WTC11 (cell line): ENCODE results near the gene CCDC170. TPM values are rescaled to one million over a fixed set of nuclear protein-coding genes. Genes with fewer than 3 reads are reported as not detected.
"Not testable (repeated sequence)": the region's sequence is repeated elsewhere in the genome, so short reads cannot be mapped to it uniquely, and the experiment has no call there.

Source experiments
- ATAC-seq: fragments of 200-7000 bp; cut with Tn5 transposase; 2 replicates; pipeline ENCODE4 v1.10.0; 2021; ENCODE audit warnings: mild to moderate bottlenecking, moderate library complexity
- CTCF ChIA-PET: fragments of 300-600 bp; sonication (Branson Sonifier 250); formaldehyde crosslinking; loops from one replicate; lab custom pipeline; 2021; ENCODE audit warnings: antibody characterized with exemption; lab: Charles Lee
- POLR2A ChIA-PET: fragments of 350-600 bp; sonication (Branson Sonifier 250); formaldehyde crosslinking; loops from one replicate; lab custom pipeline; 2021; ENCODE audit warnings: antibody characterized with exemption; lab: Charles Lee
- DNase-seq: peaks from one replicate; pipeline ENCODE4 v3.0.0; 2021; ENCODE audit warnings: low spot score
- H3K27ac Mint-ChIP-seq: 2 replicates; pipeline ENCODE4 v1.8.0; 2021; ENCODE audit warnings: mixed read lengths
- H3K27me3 Mint-ChIP-seq: 2 replicates; pipeline ENCODE4 v1.8.0; 2021; ENCODE audit warnings: low read depth, mild to moderate bottlenecking, moderate library complexity, mixed read lengths
- H3K36me3 Mint-ChIP-seq: 2 replicates; pipeline ENCODE4 v1.8.0; 2021; ENCODE audit warnings: mixed read lengths
- H3K4me1 Mint-ChIP-seq: 2 replicates; pipeline ENCODE4 v1.8.0; 2022; ENCODE audit warnings: mixed read lengths
- H3K4me3 Mint-ChIP-seq: 2 replicates; pipeline ENCODE4 v1.8.0; 2021; ENCODE audit warnings: mild to moderate bottlenecking, moderate library complexity, mixed read lengths
- H3K9me3 Mint-ChIP-seq: 2 replicates; pipeline ENCODE4 v1.8.0; 2021; ENCODE audit warnings: mixed read lengths
- CDX4 ChIP-seq: fragments of 250-450 bp; sonication (Bioruptor Pico); IDR thresholded peaks from 2 replicates; pipeline ENCODE4 v1.9.0; 2021; ENCODE audit warnings: moderate library complexity, mild to moderate bottlenecking, inconsistent platforms, borderline replicate concordance
- ESRRA ChIP-seq: sonication (generic); formaldehyde crosslinking; IDR thresholded peaks from 2 replicates; pipeline ENCODE4 v1.8.1; 2022; ENCODE audit warnings: mild to moderate bottlenecking, missing genetic modification reagents, borderline replicate concordance
- FOXP1 ChIP-seq: sonication (generic); formaldehyde crosslinking; IDR thresholded peaks from 2 replicates; pipeline ENCODE4 v1.8.0; 2022; ENCODE audit warnings: missing genetic modification reagents, mild to moderate bottlenecking, moderate library complexity, borderline replicate concordance
- GRHL2 ChIP-seq: fragments of 250-450 bp; sonication (Bioruptor Pico); IDR thresholded peaks from 2 replicates; pipeline ENCODE4 v1.8.0; 2022; ENCODE audit warnings: mild to moderate bottlenecking, moderate library complexity; ENCODE audit not compliant: insufficient replicate concordance, severe bottlenecking
- HMGA2 ChIP-seq: fragments of 250-450 bp; sonication (Bioruptor Pico); IDR thresholded peaks from 2 replicates; pipeline ENCODE4 v1.4.0; 2021; ENCODE audit warnings: mild to moderate bottlenecking, moderate library complexity
- OVOL2 ChIP-seq: fragments of 250-450 bp; sonication (Bioruptor Pico); IDR thresholded peaks from 2 replicates; pipeline ENCODE4 v1.9.0; 2021; ENCODE audit warnings: mild to moderate bottlenecking, borderline replicate concordance
- SOX15 ChIP-seq: fragments of 250-450 bp; sonication (Bioruptor Pico); IDR thresholded peaks from 2 replicates; pipeline ENCODE4 v1.9.0; 2021; ENCODE audit warnings: mild to moderate bottlenecking
- TCF7 ChIP-seq: sonication (generic); formaldehyde crosslinking; IDR thresholded peaks from 2 replicates; pipeline ENCODE4 v1.8.0; 2022; ENCODE audit warnings: mild to moderate bottlenecking, low read depth, missing genetic modification reagents, moderate library complexity
- ZNF281 ChIP-seq: sonication (generic); formaldehyde crosslinking; IDR thresholded peaks from 2 replicates; pipeline ENCODE4 v1.8.0; 2023; ENCODE audit warnings: mild to moderate bottlenecking, missing genetic modification reagents
- ZNF416 ChIP-seq: fragments of 250-450 bp; sonication (Bioruptor Pico); IDR thresholded peaks from 2 replicates; pipeline ENCODE4 v1.9.0; 2021; ENCODE audit warnings: mild to moderate bottlenecking, inconsistent platforms
- ZNF532 ChIP-seq: fragments of 250-450 bp; sonication (Bioruptor Pico); IDR thresholded peaks from 2 replicates; pipeline ENCODE4 v1.9.0; 2021; ENCODE audit warnings: mild to moderate bottlenecking, borderline replicate concordance
- total RNA-seq: library from RNA; stranded (reverse); gene quantifications from 3 replicates; pipeline ENCODE4 v1.2.3, GENCODE V29; 2021
- TF ChIP-seq, protein P1 (sequence below): fragments of 250-450 bp; sonication (Bioruptor Pico); conservative IDR thresholded peaks from 2 replicates; pipeline ENCODE4 v1.9.0; 2021; ENCODE audit warnings: mild to moderate bottlenecking
- TF ChIP-seq, protein P2 (sequence below): sonication (generic); formaldehyde crosslinking; IDR thresholded peaks from 2 replicates; pipeline ENCODE4 v1.8.1; 2023; ENCODE audit warnings: mild to moderate bottlenecking, missing genetic modification reagents
- TF ChIP-seq, protein P3 (sequence below): sonication (generic); formaldehyde crosslinking; IDR thresholded peaks from 2 replicates; pipeline ENCODE4 v1.8.1; 2023; ENCODE audit warnings: mild to moderate bottlenecking, missing genetic modification reagents
- TF ChIP-seq, protein P4 (sequence below): sonication (generic); formaldehyde crosslinking; IDR thresholded peaks from 2 replicates; pipeline ENCODE4 v1.8.0; 2022; ENCODE audit warnings: mild to moderate bottlenecking, missing genetic modification reagents

CCDC170 gene
- total RNA-seq, 1 experiment from 2014 or later, result 0.26 TPM

GRCh38 chr6:151448623-151449022 is 45.2 kb upstream of the CCDC170 start:
- DNase-seq (no peak), ATAC-seq (no peak)
- ChIA-PET POLR2A (no interaction called here), CTCF (no interaction called here)
- no peak for TF ChIP-seq HMGA2 (CRISPR knock-in tag)
- no peaks in the 10 kb centered on the region for H3K9me3 Mint-ChIP-seq
- no peaks in the 10 kb centered on the region; the same call in 1 of the 2 replicates for H3K27me3 Mint-ChIP-seq
- peaks cover 6% of the 10 kb centered on the region for H3K4me1 Mint-ChIP-seq
- peak overlapping the region; percentile 69 for H3K27ac Mint-ChIP-seq
- peaks cover 5% of the 10 kb centered on the region for H3K36me3 Mint-ChIP-seq
- no peak overlapping the region for H3K4me3 Mint-ChIP-seq

DNA sequence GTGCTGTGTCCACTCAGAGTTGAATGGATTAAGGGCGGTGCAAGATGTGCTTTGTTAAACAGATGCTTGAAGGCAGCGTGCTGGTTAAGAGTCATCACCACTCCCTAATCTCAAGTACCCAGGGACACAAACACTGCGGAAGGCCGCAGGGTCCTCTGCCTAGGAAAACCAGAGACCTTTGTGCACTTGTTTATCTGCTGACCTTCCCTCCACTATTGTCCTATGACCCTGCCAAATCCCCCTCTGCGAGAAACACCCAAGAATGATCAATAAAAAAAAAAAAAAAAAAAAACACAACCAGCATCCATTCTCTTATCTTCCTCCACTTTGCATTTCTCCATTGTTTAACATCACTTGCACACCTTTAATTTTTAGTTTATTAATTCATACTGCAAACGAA is 42.9 kb upstream of the CCDC170 start:
- POLR2A ChIA-PET, result interaction anchor here (1.3 kb wide), 1 partner anchor 8 kb away, joined by 5 read pairs; no protein-coding TSS in a partner anchor
- not testable (repeated sequence) for H3K9me3 Mint-ChIP-seq, ATAC-seq, H3K27me3 Mint-ChIP-seq, H3K36me3 Mint-ChIP-seq, DNase-seq
- H3K27ac Mint-ChIP-seq, result peak overlapping the region; percentile 98
- CTCF ChIA-PET, result interaction anchor here (0.9 kb wide), 1 partner anchor 139 kb away, joined by 3 read pairs; no protein-coding TSS in a partner anchor
- H3K4me3 Mint-ChIP-seq, result peak overlapping the region; percentile 96
- peaks cover 23% of the 10 kb centered on the region for H3K4me1 Mint-ChIP-seq

DNA sequence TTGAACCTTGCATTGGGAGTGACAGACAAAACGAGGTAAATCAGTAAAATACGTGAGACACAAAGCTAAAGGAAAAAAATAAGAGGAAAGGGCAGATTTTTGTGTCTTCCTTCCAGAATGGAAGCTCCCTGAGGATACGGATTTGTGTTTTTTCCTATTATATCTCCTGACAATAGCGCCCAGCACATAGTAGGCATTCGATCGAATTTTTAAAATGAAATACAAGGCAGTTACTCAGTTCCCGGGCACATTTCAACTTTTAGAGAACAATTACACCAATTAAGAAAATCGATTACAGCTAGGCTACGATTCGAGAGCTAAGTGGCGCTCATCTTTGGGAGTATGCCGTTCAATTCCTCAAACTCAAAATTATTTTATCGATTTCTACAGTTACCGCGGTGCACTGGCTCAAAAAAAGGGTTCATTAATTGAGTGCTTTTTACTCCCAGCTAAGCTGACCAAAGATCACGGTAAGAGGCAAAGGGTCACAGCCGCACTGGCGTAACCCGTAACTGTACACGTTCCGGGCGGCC is 42.3 kb upstream of the CCDC170 start:
- H3K9me3 Mint-ChIP-seq, result no peaks in the 10 kb centered on the region
- DNase-seq, result no peak
- POLR2A ChIA-PET, result interaction anchor here (0.7 to 1.3 kb wide), 2 partner anchors 9 to 837 kb away, joined by 3 to 5 read pairs; no protein-coding TSS in a partner anchor
- TF ChIP-seq OVOL2, result no peak
- no peak for TF ChIP-seq TCF7 (CRISPR knock-in tag)
- no peak for TF ChIP-seq ESRRA (CRISPR knock-in tag)
- no peak for TF ChIP-seq ZNF532
- TF ChIP-seq GRHL2, result no peak
- no peak for TF ChIP-seq SOX15
- no peak for TF ChIP-seq FOXP1
- TF ChIP-seq, protein P1, sequence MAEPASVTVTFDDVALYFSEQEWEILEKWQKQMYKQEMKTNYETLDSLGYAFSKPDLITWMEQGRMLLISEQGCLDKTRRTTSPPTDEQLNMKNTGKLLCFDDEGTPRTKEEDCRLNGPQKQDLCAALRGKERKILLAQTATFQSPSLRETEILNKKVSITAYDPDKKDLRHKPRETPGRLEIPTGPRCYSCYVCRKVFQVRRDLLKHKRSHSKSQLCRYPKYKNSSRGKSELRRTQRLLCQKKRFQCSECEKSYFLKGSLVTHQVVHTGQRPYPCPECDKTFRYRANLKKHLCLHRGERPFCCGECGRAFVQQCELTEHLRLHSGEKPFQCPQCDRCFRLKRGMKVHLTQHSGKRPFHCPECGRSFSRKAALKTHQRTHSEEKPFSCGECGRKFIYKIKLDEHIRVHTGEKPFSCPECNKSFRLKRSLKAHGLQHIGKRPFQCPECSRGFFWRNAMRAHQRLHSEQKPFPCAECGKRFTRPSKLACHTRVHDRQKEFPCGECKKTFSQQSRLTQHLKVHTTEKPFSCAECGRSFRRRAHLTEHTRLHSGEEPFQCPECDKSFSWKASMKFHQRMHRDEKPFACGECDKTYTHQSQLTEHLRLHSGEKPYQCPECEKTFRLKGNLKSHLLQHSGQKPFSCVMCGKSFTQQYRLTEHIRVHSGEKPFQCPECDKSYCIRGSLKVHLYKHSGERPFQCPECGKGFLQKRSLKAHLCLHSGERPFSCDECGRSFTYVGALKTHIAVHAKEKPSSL (CRISPR knock-in tag), result no peak
- TF ChIP-seq ZNF416 (CRISPR knock-in tag), result no peak
- TF ChIP-seq, protein P2, sequence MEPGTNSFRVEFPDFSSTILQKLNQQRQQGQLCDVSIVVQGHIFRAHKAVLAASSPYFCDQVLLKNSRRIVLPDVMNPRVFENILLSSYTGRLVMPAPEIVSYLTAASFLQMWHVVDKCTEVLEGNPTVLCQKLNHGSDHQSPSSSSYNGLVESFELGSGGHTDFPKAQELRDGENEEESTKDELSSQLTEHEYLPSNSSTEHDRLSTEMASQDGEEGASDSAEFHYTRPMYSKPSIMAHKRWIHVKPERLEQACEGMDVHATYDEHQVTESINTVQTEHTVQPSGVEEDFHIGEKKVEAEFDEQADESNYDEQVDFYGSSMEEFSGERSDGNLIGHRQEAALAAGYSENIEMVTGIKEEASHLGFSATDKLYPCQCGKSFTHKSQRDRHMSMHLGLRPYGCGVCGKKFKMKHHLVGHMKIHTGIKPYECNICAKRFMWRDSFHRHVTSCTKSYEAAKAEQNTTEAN (CRISPR knock-in tag), result no peak
- no peak for TF ChIP-seq CDX4
- TF ChIP-seq, protein P3, sequence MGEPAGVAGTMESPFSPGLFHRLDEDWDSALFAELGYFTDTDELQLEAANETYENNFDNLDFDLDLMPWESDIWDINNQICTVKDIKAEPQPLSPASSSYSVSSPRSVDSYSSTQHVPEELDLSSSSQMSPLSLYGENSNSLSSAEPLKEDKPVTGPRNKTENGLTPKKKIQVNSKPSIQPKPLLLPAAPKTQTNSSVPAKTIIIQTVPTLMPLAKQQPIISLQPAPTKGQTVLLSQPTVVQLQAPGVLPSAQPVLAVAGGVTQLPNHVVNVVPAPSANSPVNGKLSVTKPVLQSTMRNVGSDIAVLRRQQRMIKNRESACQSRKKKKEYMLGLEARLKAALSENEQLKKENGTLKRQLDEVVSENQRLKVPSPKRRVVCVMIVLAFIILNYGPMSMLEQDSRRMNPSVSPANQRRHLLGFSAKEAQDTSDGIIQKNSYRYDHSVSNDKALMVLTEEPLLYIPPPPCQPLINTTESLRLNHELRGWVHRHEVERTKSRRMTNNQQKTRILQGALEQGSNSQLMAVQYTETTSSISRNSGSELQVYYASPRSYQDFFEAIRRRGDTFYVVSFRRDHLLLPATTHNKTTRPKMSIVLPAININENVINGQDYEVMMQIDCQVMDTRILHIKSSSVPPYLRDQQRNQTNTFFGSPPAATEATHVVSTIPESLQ (CRISPR knock-in tag), result no peak
- no peak for TF ChIP-seq ZNF281 (CRISPR knock-in tag)
- TF ChIP-seq, protein P4, sequence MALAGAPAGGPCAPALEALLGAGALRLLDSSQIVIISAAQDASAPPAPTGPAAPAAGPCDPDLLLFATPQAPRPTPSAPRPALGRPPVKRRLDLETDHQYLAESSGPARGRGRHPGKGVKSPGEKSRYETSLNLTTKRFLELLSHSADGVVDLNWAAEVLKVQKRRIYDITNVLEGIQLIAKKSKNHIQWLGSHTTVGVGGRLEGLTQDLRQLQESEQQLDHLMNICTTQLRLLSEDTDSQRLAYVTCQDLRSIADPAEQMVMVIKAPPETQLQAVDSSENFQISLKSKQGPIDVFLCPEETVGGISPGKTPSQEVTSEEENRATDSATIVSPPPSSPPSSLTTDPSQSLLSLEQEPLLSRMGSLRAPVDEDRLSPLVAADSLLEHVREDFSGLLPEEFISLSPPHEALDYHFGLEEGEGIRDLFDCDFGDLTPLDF, result no peak

More for the DNA sequence above, 42.3 kb upstream of the CCDC170 start:
- ATAC-seq, result no peak
- no peaks in the 10 kb centered on the region; the same call in 1 of the 2 replicates for H3K27me3 Mint-ChIP-seq
- CTCF ChIA-PET, result interaction anchor here (0.9 kb wide), 1 partner anchor 138 kb away, joined by 3 read pairs; no protein-coding TSS in a partner anchor
- peaks cover 28% of the 10 kb centered on the region for H3K4me1 Mint-ChIP-seq
- peak overlapping the region; percentile 98 for H3K27ac Mint-ChIP-seq
- peaks cover 5% of the 10 kb centered on the region for H3K36me3 Mint-ChIP-seq
- H3K4me3 Mint-ChIP-seq, result peak overlapping the region; percentile 96
